ENCODE data around the gene ZSWIM3.
"Not testable (repeated sequence)": the region's sequence is repeated elsewhere in the genome, so short reads cannot be mapped to it uniquely, and the experiment has no call there.

The ZSWIM3 gene

DNA sequence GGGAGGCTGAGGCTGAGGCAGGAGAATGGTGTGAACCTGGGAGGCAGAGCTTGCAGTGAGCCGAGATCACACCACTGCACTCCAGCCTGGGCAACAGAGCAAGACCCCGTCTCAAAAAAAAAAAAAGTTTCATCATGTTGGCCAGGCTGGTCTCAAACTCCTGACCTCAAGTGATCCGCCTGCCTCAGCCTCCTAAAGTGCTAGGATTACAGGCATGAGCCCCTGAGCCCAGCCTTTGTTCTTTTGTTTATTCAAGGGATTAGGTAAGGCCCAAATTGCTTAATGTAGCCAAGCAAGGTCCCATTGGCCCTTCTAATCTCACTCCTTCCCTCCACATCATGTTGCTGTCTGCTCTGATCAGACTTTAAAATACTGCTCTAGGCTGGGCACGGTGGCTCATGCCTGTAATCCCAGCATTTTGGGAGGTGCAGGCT lies 27.7 kb upstream of the ZSWIM3 start:
- not testable (repeated sequence) for H3K4me3 ChIP-seq (ENCODE audit: low read depth, low read length); DNase-seq (ENCODE audit: low read depth)

GRCh38 chr20:45832619-45833018 lies 24.8 kb upstream of the ZSWIM3 start:
- DNase-seq (ENCODE audit: low read depth): no peak
- no peak overlapping the region for H3K4me3 ChIP-seq (ENCODE audit: low read depth, low read length)

GRCh38 chr20:45833030-45833882 lies 24.2 kb upstream of the ZSWIM3 start, which contains the start of gene SNX21:
Gene SNX21, plus strand, starts transcription at chr20:45833799. Its CDS starts 121 bp downstream, at chr20:45833920.
- H3K4me3 ChIP-seq (ENCODE audit: low read depth, low read length): peak within 1 kb of the TSS; percentile 74
- DNase-seq (ENCODE audit: low read depth): peak; percentile 87

GRCh38 chr20:45833883-45834796 lies 23.3 kb upstream of the ZSWIM3 start:
- peak overlapping the region; percentile 74 for H3K4me3 ChIP-seq (ENCODE audit: low read depth, low read length)
- no peak for DNase-seq (ENCODE audit: low read depth)

DNA sequence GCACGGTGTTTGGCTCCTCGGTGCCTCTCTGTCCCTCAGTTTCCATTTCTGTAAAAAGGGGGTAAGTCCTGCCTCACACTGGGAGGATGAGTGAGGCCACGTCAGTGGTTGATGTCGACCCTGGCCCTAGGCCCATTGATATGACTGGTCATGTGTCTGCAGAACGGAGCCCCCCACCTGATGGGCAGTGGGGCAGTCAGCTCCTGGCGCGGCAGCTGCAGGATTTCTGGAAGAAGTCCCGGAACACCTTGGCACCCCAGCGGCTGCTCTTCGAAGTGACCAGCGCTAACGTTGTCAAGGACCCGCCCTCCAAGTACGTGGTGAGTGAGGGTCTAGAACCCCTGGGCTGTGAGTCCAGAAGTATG lies 22.6 kb upstream of the ZSWIM3 start:
- H3K4me3 ChIP-seq (ENCODE audit: low read depth, low read length): peak overlapping the region; percentile 74

DNA sequence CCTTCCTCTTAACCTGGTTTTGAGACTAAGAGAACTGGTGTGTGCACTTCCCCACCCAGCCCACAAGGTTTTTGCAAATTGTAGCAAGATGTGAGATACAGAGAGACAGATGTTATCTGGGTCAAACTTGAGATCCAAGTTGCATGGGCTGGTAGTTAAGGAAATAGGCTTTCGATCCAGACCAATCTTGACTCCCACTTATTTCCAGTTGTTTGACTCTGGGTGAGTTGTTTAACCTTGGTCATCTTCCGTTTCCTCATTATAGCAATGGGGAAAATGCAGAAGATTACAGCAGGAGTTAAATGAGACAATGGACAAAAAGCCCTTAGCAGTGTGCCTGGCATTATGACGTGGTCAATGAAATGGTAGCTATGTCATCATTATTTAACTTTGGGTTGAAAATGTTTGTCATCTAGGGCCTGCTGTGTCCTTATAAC lies 22.1 kb upstream of the ZSWIM3 start:
- H3K4me3 ChIP-seq (ENCODE audit: low read depth, low read length): peak overlapping the region; percentile 74
- DNase-seq (ENCODE audit: low read depth): no peak

More for the DNA sequence above, 22.6 kb upstream of the ZSWIM3 start:
- DNase-seq (ENCODE audit: low read depth): no peak

DNA sequence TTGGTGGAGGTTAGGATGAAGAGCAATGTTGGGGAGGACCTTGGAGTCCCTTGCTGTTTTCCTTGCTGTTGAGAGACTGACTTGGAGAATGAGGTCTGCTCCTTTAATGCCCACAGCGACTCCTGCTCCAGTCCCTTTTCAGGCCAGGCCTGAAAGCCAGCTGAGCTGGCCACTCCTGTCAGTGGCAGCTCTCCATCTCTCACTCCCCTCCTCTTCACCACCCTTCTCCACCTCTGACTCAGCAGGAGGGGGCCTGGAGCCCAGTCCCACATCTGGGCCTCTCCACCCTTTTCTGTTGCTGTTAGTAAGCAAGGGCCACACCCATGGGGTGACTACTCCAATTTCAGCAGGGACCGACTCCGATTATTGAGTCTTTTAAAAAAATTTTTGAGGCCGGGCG lies 21.6 kb upstream of the ZSWIM3 start:
- DNase-seq (ENCODE audit: low read depth): no peak

DNA sequence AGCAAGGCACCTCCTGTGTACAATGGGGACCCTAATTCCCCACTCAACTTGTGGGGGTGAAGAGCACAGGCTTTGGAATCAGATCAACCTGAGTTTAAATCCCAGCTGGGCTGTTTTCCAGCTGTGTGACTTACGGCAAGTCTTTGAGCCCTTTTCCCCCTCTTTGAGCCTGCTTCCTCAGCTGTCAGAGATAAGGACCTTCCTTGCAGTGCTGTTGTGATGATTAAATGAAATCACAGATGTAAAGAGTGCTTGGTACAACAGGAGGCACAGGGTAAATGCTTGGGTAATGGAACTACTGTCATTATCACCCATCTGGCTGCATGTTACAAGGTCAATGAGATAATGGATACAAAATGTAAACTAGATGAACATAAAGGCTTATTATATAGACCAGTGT lies 20.6 kb upstream of the ZSWIM3 start:
- H3K4me3 ChIP-seq (ENCODE audit: low read depth, low read length): no peak overlapping the region

More for the DNA sequence above, 21.6 kb upstream of the ZSWIM3 start:
- no peak overlapping the region for H3K4me3 ChIP-seq (ENCODE audit: low read depth, low read length)

DNA sequence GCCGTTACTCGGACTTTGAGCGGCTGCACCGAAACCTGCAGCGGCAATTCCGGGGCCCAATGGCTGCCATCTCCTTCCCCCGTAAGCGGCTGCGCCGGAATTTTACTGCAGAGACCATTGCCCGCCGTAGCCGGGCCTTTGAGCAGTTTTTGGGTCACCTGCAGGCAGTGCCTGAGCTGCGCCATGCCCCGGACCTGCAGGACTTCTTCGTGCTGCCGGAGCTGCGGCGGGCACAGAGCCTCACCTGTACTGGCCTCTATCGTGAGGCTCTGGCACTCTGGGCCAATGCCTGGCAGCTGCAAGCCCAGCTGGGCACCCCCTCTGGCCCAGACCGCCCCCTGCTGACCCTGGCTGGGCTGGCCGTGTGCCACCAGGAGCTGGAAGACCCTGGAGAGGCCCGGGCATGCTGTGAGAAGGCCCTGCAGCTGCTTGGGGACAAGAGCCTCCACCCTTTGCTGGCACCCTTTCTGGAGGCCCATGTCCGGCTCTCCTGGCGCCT lies 16.7 kb upstream of the ZSWIM3 start:
- H3K4me3 ChIP-seq (ENCODE audit: low read depth, low read length): no peak overlapping the region
- DNase-seq (ENCODE audit: low read depth): no peak

More for the DNA sequence above, 20.6 kb upstream of the ZSWIM3 start:
- no peak for DNase-seq (ENCODE audit: low read depth)

DNA sequence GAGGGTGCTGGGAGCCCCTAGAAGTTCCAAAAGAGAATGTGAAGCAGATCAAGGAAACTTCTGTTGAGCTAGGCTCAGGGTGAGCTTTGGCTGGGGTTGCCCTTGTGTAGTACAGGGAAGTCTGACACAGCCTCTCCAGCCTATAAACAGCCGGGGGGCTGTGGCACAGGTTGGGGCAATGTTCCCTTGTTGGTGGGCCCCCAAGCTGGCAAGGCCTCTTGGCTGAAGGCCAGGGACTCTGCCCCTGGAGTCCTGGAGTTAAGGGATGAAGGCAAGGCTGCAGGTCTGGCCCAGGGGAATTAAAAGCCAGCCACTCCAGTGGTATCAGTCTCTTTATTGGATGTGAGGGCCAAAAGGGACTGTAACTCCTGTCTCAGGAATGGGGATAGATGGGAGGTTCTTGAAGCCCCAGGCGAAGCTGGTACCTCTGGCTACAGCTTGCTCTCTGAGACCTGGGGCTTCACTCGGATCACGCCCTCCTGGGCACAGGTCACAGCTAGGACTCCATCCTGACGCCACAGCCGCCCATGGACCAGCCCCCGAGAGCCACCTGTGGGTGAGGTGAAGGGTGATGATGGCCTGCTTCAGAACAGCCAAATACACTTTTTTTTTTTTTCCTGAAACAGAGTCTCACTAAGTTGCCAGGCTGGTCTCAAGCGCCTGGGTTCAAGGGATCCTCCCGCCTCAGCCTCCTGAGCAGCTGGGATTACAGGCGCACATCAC lies 15.8 kb upstream of the ZSWIM3 start:
- no peak for DNase-seq (ENCODE audit: low read depth)
- H3K4me3 ChIP-seq (ENCODE audit: low read depth, low read length): no peak overlapping the region

GRCh38 chr20:45842169-45842812 lies 15.1 kb upstream of the ZSWIM3 start:
- no peak overlapping the region for H3K4me3 ChIP-seq (ENCODE audit: low read depth, low read length)
- no peak for DNase-seq (ENCODE audit: low read depth)

- no peak overlapping the region for H3K4me3 ChIP-seq (ENCODE audit: low read depth, low read length)
- DNase-seq (ENCODE audit: low read depth): no peak
These were observed 13.9 kb upstream of the ZSWIM3 start for GRCh38 chr20:45843506-45843905.

GRCh38 chr20:45845452-45845851 lies 12.0 kb upstream of the ZSWIM3 start:
- DNase-seq (ENCODE audit: low read depth): no peak
- no peak overlapping the region for H3K4me3 ChIP-seq (ENCODE audit: low read depth, low read length)

DNA sequence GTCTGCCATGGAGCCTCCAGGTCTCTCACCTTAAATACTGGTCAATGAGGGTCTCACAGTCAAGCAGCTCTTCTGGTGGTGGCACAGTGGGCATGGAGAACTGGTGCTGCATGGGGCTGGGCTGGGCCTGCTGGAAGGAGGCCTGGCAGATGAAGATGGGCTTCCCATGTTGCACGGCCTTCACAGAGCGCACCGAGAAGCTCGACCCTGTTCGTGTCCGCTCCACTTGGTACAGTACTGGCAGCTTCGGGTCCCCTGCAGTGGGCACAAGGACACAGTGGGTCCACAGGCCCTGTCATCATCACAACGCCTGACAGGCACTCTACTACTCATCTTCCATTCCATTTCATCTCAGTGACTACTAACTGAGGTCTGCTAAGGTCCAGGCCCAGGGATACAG lies 9.0 kb upstream of the ZSWIM3 start:
- no peak for DNase-seq (ENCODE audit: low read depth)
- H3K4me3 ChIP-seq (ENCODE audit: low read depth, low read length): no peak overlapping the region

DNA sequence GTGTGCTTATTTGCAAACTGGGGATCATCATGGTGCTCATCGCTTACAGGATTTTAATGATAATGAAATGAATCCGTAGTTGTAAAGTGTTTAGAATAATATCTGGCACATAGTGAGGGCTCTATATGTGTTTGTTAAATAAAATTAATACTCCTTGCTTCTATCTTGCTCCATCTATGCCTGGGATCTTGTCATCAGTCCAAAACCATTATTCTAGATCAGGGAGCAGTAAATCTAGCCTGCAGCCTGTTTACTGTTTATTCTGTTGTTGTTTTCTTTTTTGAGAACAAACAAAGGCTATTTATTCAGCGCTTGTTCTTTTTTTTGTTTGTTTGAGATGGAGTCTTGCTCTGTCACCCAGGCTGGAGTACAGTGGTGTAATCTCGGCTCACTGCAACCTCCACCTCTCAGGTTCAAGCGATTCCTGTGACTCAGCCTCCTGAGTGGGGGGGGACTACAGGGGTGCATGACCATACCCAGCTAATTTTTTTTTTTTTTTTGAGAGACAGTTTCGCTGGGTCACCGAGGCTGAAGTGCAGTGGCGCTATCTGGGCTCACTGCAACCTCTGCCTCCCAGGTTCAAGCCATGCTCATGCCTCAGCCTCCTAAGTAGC lies 8.3 kb upstream of the ZSWIM3 start:
- DNase-seq (ENCODE audit: low read depth): no peak
- H3K4me3 ChIP-seq (ENCODE audit: low read depth, low read length): no peak overlapping the region

DNA sequence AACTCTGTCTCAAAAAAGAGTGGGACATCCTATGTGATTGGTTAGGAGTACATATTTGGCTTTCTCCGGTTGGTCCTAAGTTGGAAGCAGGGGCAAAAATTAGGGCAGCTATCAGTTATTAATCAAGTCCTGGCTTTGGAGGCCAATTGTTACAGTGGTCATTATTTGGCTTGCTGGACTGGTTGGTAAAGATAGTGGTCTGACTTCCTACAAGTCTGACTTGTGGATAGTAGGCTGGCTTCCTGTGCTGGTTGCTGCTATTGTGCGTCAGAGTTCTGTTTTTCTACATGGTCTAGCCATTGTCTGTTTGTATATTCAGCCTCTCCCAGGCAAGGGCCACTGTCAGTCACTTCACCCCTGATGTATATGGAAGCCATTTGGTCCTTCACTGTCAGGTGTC lies 7.2 kb upstream of the ZSWIM3 start:
- no peak overlapping the region for H3K4me3 ChIP-seq (ENCODE audit: low read depth, low read length)
- DNase-seq (ENCODE audit: low read depth): no peak

GRCh38 chr20:45850926-45851325 lies 6.5 kb upstream of the ZSWIM3 start:
- H3K4me3 ChIP-seq (ENCODE audit: low read depth, low read length): no peak overlapping the region
- no peak for DNase-seq (ENCODE audit: low read depth)

DNA sequence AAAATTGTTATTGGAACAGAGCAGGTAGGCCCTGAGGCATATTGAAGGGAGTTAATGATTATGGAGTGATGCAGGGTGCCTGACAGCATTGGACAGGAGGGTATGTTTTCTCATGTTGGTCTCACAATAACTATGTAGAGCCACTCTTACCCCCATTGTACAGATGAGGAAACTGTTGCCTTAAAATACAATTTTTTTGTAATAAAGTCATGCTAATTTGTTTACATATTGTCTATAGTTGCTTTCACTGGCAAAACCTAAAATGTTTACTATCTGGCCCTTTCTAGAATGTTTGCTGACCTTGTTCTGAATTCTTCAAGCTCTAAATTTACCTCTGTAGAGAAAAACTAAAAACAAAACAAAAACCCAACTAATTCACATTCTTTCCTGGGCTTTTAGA lies 5.9 kb upstream of the ZSWIM3 start:
- DNase-seq (ENCODE audit: low read depth): no peak
- no peak overlapping the region for H3K4me3 ChIP-seq (ENCODE audit: low read depth, low read length)

GRCh38 chr20:45852326-45852725 lies 5.1 kb upstream of the ZSWIM3 start:
- no peak for DNase-seq (ENCODE audit: low read depth)
- no peak overlapping the region for H3K4me3 ChIP-seq (ENCODE audit: low read depth, low read length)

Measured in skeletal muscle cell (primary cell).